ENCODE measurements around the gene CPED1. TPM values are rescaled to one million over a fixed set of nuclear protein-coding genes. Genes with fewer than 3 reads are reported as not detected.

CPED1 gene
- polyA plus RNA-seq, 1 donor from 2014 or later: not detected

DNA sequence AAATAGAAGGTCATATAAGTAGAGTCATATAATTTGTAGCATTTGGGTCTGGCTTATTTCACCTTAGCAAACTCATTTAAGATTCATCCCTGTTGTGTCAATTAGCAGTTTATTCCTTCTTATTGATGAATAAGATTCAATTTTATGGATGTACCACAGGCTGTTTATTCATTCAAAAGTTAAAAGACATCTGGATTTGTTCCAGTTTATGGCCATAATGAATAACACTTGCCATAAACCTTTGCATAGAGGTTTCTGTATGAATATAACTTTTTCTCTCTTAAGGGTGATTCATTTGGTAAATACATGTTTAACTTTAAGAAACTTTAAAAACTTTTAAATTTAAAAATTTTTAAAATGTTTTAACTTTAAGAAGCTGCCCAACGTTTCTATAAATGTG, 66.4 kb downstream of the CPED1 start:
- Histone ChIP-seq H3K9me3 (ENCODE audit: low read length) (no peaks in the 10 kb centered on the region), H4K20me1 (ENCODE audit: insufficient read depth) (no peaks in the 10 kb centered on the region), H3K27ac (ENCODE audit: low read length) (no peak overlapping the region), H3K27me3 (ENCODE audit: insufficient read depth, low read depth, low read length) (no peaks in the 10 kb centered on the region), H3K79me2 (replicated peaks; ENCODE audit: insufficient read depth, low read length) (no peaks in the 10 kb centered on the region), H3K9me2 (ENCODE audit: insufficient read depth, low read length) (no peaks in the 10 kb centered on the region), H2AFZ (ENCODE audit: low read depth, low read length) (no peak overlapping the region), H3K4me3 (ENCODE audit: low read length) (no peak overlapping the region), H3K36me3 (ENCODE audit: insufficient read depth, low read length) (no peaks in the 10 kb centered on the region), H3F3A (ENCODE audit: insufficient read depth, low read length, poor library complexity, severe bottlenecking) (no peaks in the 10 kb centered on the region), H3K9ac (ENCODE audit: low read length) (no peak overlapping the region), H3K4me2 (ENCODE audit: low read length) (no peak overlapping the region)
- TF ChIP-seq POLR2AphosphoS5 (IDR thresholded peaks at IDR 0.05) (no peak), SMC3 (conservative IDR thresholded peaks at IDR 0.05; ENCODE audit: poor library complexity) (no peak), EZH2 (IDR thresholded peaks at IDR 0.05; ENCODE audit: borderline replicate concordance, insufficient read depth, low read length, poor library complexity, severe bottlenecking) (no peak), MXI1 (conservative IDR thresholded peaks at IDR 0.05; ENCODE audit: poor library complexity, severe bottlenecking) (no peak), RAD21 (conservative IDR thresholded peaks at IDR 0.05) (no peak), EP300 (conservative IDR thresholded peaks at IDR 0.05; ENCODE audit: poor library complexity, severe bottlenecking) (no peak)
- TF ChIP-seq, protein P1, sequence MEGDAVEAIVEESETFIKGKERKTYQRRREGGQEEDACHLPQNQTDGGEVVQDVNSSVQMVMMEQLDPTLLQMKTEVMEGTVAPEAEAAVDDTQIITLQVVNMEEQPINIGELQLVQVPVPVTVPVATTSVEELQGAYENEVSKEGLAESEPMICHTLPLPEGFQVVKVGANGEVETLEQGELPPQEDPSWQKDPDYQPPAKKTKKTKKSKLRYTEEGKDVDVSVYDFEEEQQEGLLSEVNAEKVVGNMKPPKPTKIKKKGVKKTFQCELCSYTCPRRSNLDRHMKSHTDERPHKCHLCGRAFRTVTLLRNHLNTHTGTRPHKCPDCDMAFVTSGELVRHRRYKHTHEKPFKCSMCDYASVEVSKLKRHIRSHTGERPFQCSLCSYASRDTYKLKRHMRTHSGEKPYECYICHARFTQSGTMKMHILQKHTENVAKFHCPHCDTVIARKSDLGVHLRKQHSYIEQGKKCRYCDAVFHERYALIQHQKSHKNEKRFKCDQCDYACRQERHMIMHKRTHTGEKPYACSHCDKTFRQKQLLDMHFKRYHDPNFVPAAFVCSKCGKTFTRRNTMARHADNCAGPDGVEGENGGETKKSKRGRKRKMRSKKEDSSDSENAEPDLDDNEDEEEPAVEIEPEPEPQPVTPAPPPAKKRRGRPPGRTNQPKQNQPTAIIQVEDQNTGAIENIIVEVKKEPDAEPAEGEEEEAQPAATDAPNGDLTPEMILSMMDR (IDR thresholded peaks at IDR 0.05; ENCODE audit: poor library complexity, severe bottlenecking): no peak
- TF ChIP-seq, protein P2, sequence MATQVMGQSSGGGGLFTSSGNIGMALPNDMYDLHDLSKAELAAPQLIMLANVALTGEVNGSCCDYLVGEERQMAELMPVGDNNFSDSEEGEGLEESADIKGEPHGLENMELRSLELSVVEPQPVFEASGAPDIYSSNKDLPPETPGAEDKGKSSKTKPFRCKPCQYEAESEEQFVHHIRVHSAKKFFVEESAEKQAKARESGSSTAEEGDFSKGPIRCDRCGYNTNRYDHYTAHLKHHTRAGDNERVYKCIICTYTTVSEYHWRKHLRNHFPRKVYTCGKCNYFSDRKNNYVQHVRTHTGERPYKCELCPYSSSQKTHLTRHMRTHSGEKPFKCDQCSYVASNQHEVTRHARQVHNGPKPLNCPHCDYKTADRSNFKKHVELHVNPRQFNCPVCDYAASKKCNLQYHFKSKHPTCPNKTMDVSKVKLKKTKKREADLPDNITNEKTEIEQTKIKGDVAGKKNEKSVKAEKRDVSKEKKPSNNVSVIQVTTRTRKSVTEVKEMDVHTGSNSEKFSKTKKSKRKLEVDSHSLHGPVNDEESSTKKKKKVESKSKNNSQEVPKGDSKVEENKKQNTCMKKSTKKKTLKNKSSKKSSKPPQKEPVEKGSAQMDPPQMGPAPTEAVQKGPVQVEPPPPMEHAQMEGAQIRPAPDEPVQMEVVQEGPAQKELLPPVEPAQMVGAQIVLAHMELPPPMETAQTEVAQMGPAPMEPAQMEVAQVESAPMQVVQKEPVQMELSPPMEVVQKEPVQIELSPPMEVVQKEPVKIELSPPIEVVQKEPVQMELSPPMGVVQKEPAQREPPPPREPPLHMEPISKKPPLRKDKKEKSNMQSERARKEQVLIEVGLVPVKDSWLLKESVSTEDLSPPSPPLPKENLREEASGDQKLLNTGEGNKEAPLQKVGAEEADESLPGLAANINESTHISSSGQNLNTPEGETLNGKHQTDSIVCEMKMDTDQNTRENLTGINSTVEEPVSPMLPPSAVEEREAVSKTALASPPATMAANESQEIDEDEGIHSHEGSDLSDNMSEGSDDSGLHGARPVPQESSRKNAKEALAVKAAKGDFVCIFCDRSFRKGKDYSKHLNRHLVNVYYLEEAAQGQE (IDR thresholded peaks at IDR 0.05; ENCODE audit: borderline replicate concordance): no peak

DNA sequence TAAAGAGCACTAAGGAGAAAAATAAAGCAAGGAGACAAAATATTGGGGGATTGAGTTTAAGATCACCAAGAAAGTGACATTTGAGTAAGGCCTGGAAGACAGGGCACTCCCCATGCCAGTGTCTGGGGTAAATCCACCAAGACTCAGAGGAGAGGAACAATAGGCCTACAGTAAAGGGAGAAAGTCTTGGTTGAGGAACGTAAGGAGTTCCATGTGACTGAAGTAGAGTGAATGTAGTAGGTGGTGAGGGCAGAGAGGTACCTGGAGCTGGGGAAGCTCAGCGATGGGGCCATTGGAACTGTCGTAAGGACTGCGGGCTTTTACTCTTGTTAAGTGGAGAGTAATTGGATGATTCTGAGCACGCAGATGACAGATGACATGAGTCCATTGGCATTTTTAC, 69.4 kb downstream of the CPED1 start:
- Histone ChIP-seq H3K36me3 (ENCODE audit: insufficient read depth, low read length) (no peaks in the 10 kb centered on the region), H3K27me3 (ENCODE audit: insufficient read depth, low read depth, low read length) (no peaks in the 10 kb centered on the region), H3K79me2 (replicated peaks; ENCODE audit: insufficient read depth, low read length) (no peaks in the 10 kb centered on the region), H3K9ac (ENCODE audit: low read length) (no peak overlapping the region), H3K27ac (ENCODE audit: low read length) (no peak overlapping the region), H3K9me3 (ENCODE audit: low read length) (no peaks in the 10 kb centered on the region), H3K4me3 (ENCODE audit: low read length) (no peak overlapping the region), H3K4me2 (ENCODE audit: low read length) (no peak overlapping the region), H3K9me2 (ENCODE audit: insufficient read depth, low read length) (no peaks in the 10 kb centered on the region), H2AFZ (ENCODE audit: low read depth, low read length) (no peak overlapping the region), H3F3A (ENCODE audit: insufficient read depth, low read length, poor library complexity, severe bottlenecking) (no peaks in the 10 kb centered on the region), H4K20me1 (ENCODE audit: insufficient read depth) (no peaks in the 10 kb centered on the region)
- no peak for TF ChIP-seq MXI1 (conservative IDR thresholded peaks at IDR 0.05; ENCODE audit: poor library complexity, severe bottlenecking)
- TF ChIP-seq EP300 (conservative IDR thresholded peaks at IDR 0.05; ENCODE audit: poor library complexity, severe bottlenecking): no peak
- no peak for TF ChIP-seq TAF1 (IDR thresholded peaks at IDR 0.05; ENCODE audit: low read depth)
- no peak for TF ChIP-seq EZH2 (IDR thresholded peaks at IDR 0.05; ENCODE audit: borderline replicate concordance, insufficient read depth, low read length, poor library complexity, severe bottlenecking)
- TF ChIP-seq, protein P2 (IDR thresholded peaks at IDR 0.05; ENCODE audit: borderline replicate concordance): no peak
- TF ChIP-seq, protein P1 (IDR thresholded peaks at IDR 0.05; ENCODE audit: poor library complexity, severe bottlenecking): no peak
- no peak for TF ChIP-seq SMC3 (conservative IDR thresholded peaks at IDR 0.05; ENCODE audit: poor library complexity)
- no peak for TF ChIP-seq RAD21 (conservative IDR thresholded peaks at IDR 0.05)
- TF ChIP-seq POLR2AphosphoS5 (IDR thresholded peaks at IDR 0.05): no peak
